Panc1 (cell line): Measurements from ENCODE around the gene CES5A. TPM values are rescaled to one million over a fixed set of nuclear protein-coding genes. Genes with fewer than 3 reads are reported as not detected.

Source experiments
- ATAC-seq: fragments of 200-7000 bp; cut with Tn5 transposase; 2 replicates; pipeline ENCODE4 v1.9.1; 2020; ENCODE audit warnings: mild to moderate bottlenecking, moderate library complexity
- BruUV-seq: library from RNA; stranded (reverse); fragments of 400-500 nt; replicated peaks from 2 replicates; lab custom pipeline; 2021; lab: Mats Ljungman, UMichigan
- CTCF ChIA-PET: fragments of 300-600 bp; sonication (Branson Sonifier 250); formaldehyde crosslinking; loops from one replicate; lab custom pipeline; 2022; ENCODE audit warnings: antibody characterized with exemption; lab: Charles Lee
- POLR2A ChIA-PET: fragments of 300-600 bp; sonication (Branson Sonifier 250); formaldehyde crosslinking; loops from one replicate; lab custom pipeline; 2022; ENCODE audit warnings: antibody characterized with exemption; lab: Charles Lee
- DNase-seq: peaks from one replicate; pipeline ENCODE4 v3.0.0-alpha.2; 2010; ENCODE audit warnings: low read depth, low spot score
- H3K27ac ChIP-seq: 2 replicates; pipeline ENCODE4 v1.5.1; 2011; ENCODE audit warnings: mild to moderate bottlenecking, low read length, inconsistent platforms
- H3K27me3 ChIP-seq: fragments of 200-500 bp; sonication (Bioruptor generic); 2 replicates; pipeline ENCODE4 v1.6.0; 2014; ENCODE audit warnings: low read length, inconsistent platforms; ENCODE audit not compliant: control insufficient read depth, insufficient read depth
- H3K36me3 ChIP-seq: fragments of 200-500 bp; sonication (Bioruptor generic); 2 replicates; pipeline ENCODE4 v1.5.1; 2014; ENCODE audit warnings: inconsistent platforms, mild to moderate bottlenecking, low read length, moderate library complexity; ENCODE audit not compliant: control insufficient read depth, insufficient read depth
- H3K4me1 ChIP-seq: 2 replicates; pipeline ENCODE4 v1.5.1; 2011; ENCODE audit warnings: inconsistent platforms, mild to moderate bottlenecking, low read length, moderate library complexity; ENCODE audit not compliant: control insufficient read depth, insufficient read depth
- H3K4me3 ChIP-seq, 2 experiments: 2 replicates each; pipeline ENCODE4 v1.5.1; 2011 to 2012; ENCODE audit warnings: low read depth in 2 of 2, low read length in 2 of 2, mild to moderate bottlenecking in 2 of 2, inconsistent platforms in 1 of 2, moderate library complexity in 1 of 2
- H3K9me3 ChIP-seq: fragments of 200-500 bp; sonication (Bioruptor generic); 2 replicates; pipeline ENCODE4 v1.5.1; 2014; ENCODE audit warnings: low read depth, mild to moderate bottlenecking, inconsistent platforms, low read length, moderate library complexity; ENCODE audit not compliant: control insufficient read depth, insufficient read depth
- CTCF ChIP-seq: fragments of 450-650 bp; IDR thresholded peaks from 2 replicates; pipeline ENCODE4 v1.5.1; 2017; ENCODE audit warnings: mild to moderate bottlenecking
- POLR2AphosphoS5 ChIP-seq: IDR thresholded peaks from 2 replicates; pipeline ENCODE4 v1.6.1; 2012; ENCODE audit warnings: mild to moderate bottlenecking, low read depth, low read length, moderate library complexity
- REST ChIP-seq, 2 experiments: IDR thresholded peaks; 2 replicates each; pipeline ENCODE4 v1.6.1; 2011 to 2012; ENCODE audit warnings: low read depth in 2 of 2, control low read depth in 1 of 2, low read length in 1 of 2, mild to moderate bottlenecking in 1 of 2, moderate library complexity in 1 of 2; ENCODE audit not compliant: insufficient read depth in 1 of 2
- SIN3A ChIP-seq: IDR thresholded peaks from 2 replicates; pipeline ENCODE4 v1.6.1; 2012; ENCODE audit warnings: low read depth, mild to moderate bottlenecking, low read length, moderate library complexity, borderline replicate concordance; ENCODE audit not compliant: insufficient read depth
- TCF7L2 ChIP-seq: IDR thresholded peaks from 2 replicates; pipeline ENCODE4 v1.6.1; 2011; ENCODE audit warnings: mild to moderate bottlenecking, low read depth, low read length, inconsistent platforms
- in situ Hi-C: cut with HindIII; loops from 2 replicates; pipeline ENCODE4 v1.10.0; 2016; ENCODE audit warnings: low sequenced_read_pairs, low pct_unique_long_range_greater_than_20kb
- intact Hi-C: fragments of 100-400 bp; cut with micrococcal nuclease; formaldehyde crosslinking; loops from one replicate; pipeline ENCODE4 v1.10.0; 2022; ENCODE audit not compliant: unreplicated experiment
- total RNA-seq: library from RNA; stranded (reverse); gene quantifications from one replicate; pipeline ENCODE4 v1.2.1, GENCODE V29; 2021; ENCODE audit not compliant: unreplicated experiment

Gene CES5A
- total RNA-seq, 1 experiment from 2014 or later: not detected

- in situ Hi-C loops (loop anchor here (25.0 kb wide), 1 partner anchor 113 kb away; no protein-coding TSS in a partner anchor), intact Hi-C loops (no loop called here)
- Histone ChIP-seq H3K4me1 (no peaks in the 10 kb centered on the region), H3K36me3 (no peaks in the 10 kb centered on the region), H3K9me3 (no peaks in the 10 kb centered on the region), H3K4me3 (no peak overlapping the region), H3K27me3 (no peaks in the 10 kb centered on the region), H3K27ac (no peak overlapping the region)
- ATAC-seq: no peak
- no peak for TF ChIP-seq POLR2AphosphoS5
- TF ChIP-seq CTCF: no peak
- no peak for TF ChIP-seq REST (IDR thresholded peaks at IDR 0.05; ENCODE audit: insufficient read depth in 1 of 2, low read depth in 2 of 2, low read length in 1 of 2)
- no peak for DNase-seq
- ChIA-PET POLR2A (no interaction called here), CTCF (no interaction called here)
- BruUV-seq: no TSS peak
Measured at GRCh38 chr16:55825115-55825728, 50.0 kb downstream of the CES5A start.

GRCh38 chr16:55824473-55825000, 50.6 kb downstream of the CES5A start:
- CTCF ChIA-PET: no interaction called here

More at GRCh38 chr16:55824473-55825000, 50.6 kb downstream of the CES5A start:
- Histone ChIP-seq H3K27ac (no peak overlapping the region), H3K27me3 (no peaks in the 10 kb centered on the region), H3K36me3 (no peaks in the 10 kb centered on the region), H3K4me1 (no peaks in the 10 kb centered on the region), H3K9me3 (no peaks in the 10 kb centered on the region), H3K4me3 (no peak overlapping the region)
- TF ChIP-seq REST (IDR thresholded peaks at IDR 0.05; ENCODE audit: insufficient read depth in 1 of 2, low read depth in 2 of 2, low read length in 1 of 2): no peak
- TF ChIP-seq CTCF: no peak
- no peak for TF ChIP-seq TCF7L2
- TF ChIP-seq POLR2AphosphoS5: no peak
- TF ChIP-seq SIN3A: no peak
- ATAC-seq: no peak
- no TSS peak for BruUV-seq
- DNase-seq: no peak
- intact Hi-C loops (no loop called here), in situ Hi-C loops (no loop called here)
- POLR2A ChIA-PET: no interaction called here
